Mesangial cell (primary cell): Measurements from ENCODE around the gene CYP20A1. TPM values are rescaled to one million over a fixed set of nuclear protein-coding genes. Genes with fewer than 3 reads are reported as not detected.

Source experiments
- total RNA-seq: library from RNA; depleted of rRNA; stranded (reverse); fragments of >200 nt; gene quantifications from 2 replicates; pipeline ENCODE4 v1.2.3, GENCODE V29; 2015

Gene CYP20A1, protein sequence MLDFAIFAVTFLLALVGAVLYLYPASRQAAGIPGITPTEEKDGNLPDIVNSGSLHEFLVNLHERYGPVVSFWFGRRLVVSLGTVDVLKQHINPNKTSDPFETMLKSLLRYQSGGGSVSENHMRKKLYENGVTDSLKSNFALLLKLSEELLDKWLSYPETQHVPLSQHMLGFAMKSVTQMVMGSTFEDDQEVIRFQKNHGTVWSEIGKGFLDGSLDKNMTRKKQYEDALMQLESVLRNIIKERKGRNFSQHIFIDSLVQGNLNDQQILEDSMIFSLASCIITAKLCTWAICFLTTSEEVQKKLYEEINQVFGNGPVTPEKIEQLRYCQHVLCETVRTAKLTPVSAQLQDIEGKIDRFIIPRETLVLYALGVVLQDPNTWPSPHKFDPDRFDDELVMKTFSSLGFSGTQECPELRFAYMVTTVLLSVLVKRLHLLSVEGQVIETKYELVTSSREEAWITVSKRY
- total RNA-seq = 10.1 and 12.2 TPM in 2 replicates

DNA sequence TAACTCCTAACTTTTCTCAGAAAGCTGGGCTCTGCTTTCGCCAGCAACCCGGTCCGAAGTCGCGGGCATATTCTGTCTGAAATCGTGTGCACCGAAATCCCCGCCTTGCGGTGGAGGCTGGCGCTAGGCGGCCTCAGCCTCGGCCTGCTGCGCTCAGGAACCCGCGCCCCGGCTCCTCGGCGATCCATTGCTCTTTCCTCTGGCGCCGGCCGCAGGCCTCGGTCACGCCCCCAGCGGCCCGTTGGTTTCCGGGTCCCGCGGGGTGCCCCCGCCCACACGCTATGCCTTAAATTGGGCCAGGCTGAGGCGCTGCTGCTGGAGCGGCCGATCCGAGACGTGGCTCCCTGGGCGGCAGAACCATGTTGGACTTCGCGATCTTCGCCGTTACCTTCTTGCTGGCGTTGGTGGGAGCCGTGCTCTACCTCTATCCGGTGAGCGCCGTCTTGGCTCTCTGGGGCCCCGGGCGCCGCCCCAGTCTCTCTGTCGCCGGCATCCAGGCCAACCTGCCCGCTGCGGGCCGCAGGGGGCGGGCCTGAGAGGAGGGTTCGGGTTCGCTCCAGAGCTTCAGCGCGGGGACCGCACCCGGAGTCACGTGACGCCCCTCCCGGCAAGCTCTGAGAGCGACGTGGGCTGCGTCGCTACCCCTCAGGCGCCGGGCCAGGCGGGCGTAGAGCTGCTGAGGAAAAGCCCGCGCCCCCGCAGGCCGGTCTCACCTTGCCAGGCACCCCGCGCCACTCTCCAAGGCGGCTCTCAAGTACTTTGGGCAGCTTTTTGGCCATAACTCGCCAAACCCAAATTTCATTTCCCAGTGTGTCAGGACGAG lies at the start of gene CYP20A1:
TSS of gene CYP20A1 (plus strand) at position 315 of the 823 bp plus-strand sequence. CDS start at position 360, 45 bp downstream.

DNA sequence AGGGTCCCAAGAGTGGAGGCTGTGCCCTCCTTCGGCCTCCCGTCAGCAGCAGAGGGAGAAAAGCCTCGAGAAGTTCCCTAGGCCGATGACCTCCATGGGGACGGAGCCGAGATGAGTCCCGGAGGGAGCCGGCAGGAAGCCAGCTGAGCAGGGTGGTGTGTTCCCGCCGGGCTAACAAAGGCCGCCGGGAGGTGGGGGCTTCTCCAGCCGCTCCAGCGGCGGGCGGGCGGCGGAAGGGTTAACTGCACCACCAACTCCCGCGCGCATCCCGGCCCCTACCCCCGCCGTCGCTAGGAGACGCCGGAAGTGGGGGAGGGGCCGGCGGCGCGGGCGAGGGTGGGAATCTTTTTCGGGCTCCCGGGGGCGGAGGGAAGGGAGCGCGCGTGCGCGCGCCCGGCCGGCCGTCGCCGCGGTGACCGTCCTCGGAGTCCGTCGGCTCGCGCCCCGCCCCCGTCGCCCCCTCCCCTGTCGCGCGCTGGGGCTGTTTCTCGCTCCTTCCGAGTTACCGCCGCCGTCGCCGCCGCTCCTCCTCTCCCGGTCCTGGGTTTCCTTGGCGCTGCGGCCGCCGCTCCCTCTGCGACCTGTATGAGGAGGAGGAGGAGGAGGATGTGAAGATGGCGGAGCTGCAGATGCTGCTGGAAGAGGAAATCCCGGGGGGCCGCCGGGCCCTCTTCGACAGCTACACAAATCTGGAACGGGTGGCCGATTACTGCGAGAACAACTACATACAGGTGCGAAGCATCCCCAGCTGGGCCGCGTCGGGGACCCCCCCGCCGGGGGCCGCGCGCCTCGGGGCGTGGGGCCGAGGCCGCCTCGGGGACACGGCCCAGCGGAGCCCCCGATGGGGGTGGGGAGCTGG lies 89.3 kb downstream of the CYP20A1 start, which contains the start of gene ABI2:
TSS of gene ABI2 (plus strand) at position 494 of the 859 bp plus-strand sequence. CDS start at position 615, 121 bp downstream.

Other genes with a start within 250 kb of the CYP20A1 start
- 9.5 and 12.5 TPM in 2 replicates for gene NBEAL1, start 224.1 kb upstream of the CYP20A1 start, total RNA-seq
- gene ABI2, start 89.4 kb downstream of the CYP20A1 start, total RNA-seq = 36.5 and 49.7 TPM in 2 replicates